Measurements from ENCODE around the gene SNX7.

GRCh38 chr1:98674075-98674781 lies 12.7 kb downstream of the SNX7 start:
- TF ChIP-seq CTCF (IDR thresholded peaks at IDR 0.05; ENCODE audit: borderline replicate concordance, extremely low read depth, low read length, poor library complexity, severe bottlenecking) (no peak), EZH2 (IDR thresholded peaks at IDR 0.05; ENCODE audit: borderline replicate concordance, low read depth, low read length, severe bottlenecking) (no peak)
